ENCODE measurements around the gene USP40. TPM values are rescaled to one million over a fixed set of nuclear protein-coding genes. Genes with fewer than 3 reads are reported as not detected.

The USP40 gene
- total and polyA plus RNA-seq, 3 donors from 2014 or later: 42.0 to 87.3 (median 70.2) TPM

DNA sequence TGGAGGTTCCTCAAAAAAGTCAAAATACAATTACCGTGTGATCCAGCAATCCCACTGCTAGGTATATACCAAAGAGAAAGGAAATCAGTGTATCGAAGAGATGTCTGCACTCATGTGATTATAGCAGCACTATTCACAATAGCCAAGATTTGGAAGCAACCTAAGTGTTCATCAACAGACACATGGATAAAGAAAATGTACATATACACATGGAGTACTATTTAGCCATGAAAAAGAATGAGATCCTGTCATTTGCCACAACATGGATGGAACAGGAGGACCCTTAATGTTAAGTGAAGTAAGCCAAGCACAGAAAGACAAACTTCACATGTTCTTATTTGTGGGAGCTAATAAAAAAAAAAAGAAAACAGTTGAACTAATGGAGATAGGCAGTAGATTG is 133.6 kb downstream of the USP40 start:
- Histone ChIP-seq H3K9me3 (no peaks in the 10 kb centered on the region), H3K27me3 (no peaks in the 10 kb centered on the region), H3K4me3 (no peak overlapping the region), H3K27ac (no peak overlapping the region), H3K4me1 (no peaks in the 10 kb centered on the region), H3K36me3 (ENCODE audit: low read depth, missing control alignments) (no peaks in the 10 kb centered on the region)
- TF ChIP-seq CTCF (IDR thresholded peaks at IDR 0.05) (no peak), POLR2A (IDR thresholded peaks at IDR 0.05) (no peak)
- no peak for DNase-seq
- intact Hi-C loops (cut with DNase I; ENCODE audit: low total_unique reads): loop anchor here (10.0 kb wide), 1 partner anchor 78 kb away; the partner anchor contains the start of gene DGKD
- WGBS, 2 donors: 94 to 97% methylated on average over 2 of the region's 2 CpGs

GRCh38 chr2:233430651-233431050 is 135.9 kb downstream of the USP40 start:
- intact Hi-C loops (cut with DNase I; ENCODE audit: low total_unique reads): loop anchor here (10.0 kb wide), 1 partner anchor 76 kb away; the partner anchor contains the start of gene DGKD
- H3K4me1 ChIP-seq: no peaks in the 10 kb centered on the region
- no peak for TF ChIP-seq CTCF (IDR thresholded peaks at IDR 0.05)
- no peak for TF ChIP-seq POLR2A (IDR thresholded peaks at IDR 0.05)
- H3K4me3 ChIP-seq: no peak overlapping the region
- H3K27me3 ChIP-seq: no peaks in the 10 kb centered on the region
- no peak overlapping the region for H3K27ac ChIP-seq
- no peaks in the 10 kb centered on the region for H3K9me3 ChIP-seq
- no peaks in the 10 kb centered on the region for H3K36me3 ChIP-seq (ENCODE audit: low read depth, missing control alignments)
- no peak for DNase-seq
- WGBS, 2 donors: 98 to 100% methylated on average over 1 of the region's 1 CpG

DNA sequence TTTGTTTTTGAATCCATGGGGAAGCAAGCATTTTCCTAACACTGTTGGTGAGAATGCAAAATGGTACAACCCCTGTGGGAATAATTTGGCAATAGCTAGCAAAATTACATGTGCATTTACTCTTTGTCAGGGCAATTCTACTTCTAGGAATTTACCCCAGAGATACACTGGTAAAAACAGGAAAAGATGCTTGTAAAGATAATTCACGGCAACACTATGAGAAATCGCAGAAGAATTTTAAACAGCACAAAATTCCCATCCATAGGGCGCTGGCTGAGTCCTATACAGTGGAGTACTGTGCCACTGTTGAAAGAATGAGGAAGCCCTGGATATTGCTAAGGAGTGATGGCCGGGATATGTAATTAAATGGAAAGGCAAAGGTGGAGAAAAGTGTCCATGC is 136.5 kb downstream of the USP40 start:
- H3K36me3 ChIP-seq (ENCODE audit: low read depth, missing control alignments): no peaks in the 10 kb centered on the region
- TF ChIP-seq CTCF (IDR thresholded peaks at IDR 0.05) (no peak), POLR2A (IDR thresholded peaks at IDR 0.05) (no peak)
- DNase-seq: no peak
- intact Hi-C loops (cut with DNase I; ENCODE audit: low total_unique reads): loop anchor here (10.0 kb wide), 1 partner anchor 75 kb away; the partner anchor contains the start of gene DGKD
- H3K27ac ChIP-seq: no peak overlapping the region
- H3K27me3 ChIP-seq: no peaks in the 10 kb centered on the region
- no peak overlapping the region for H3K4me3 ChIP-seq
- H3K9me3 ChIP-seq: no peaks in the 10 kb centered on the region
- 91 to 95% methylated on average over 4 of the region's 4 CpGs for WGBS, 2 donors
- H3K4me1 ChIP-seq: no peaks in the 10 kb centered on the region

- no peaks in the 10 kb centered on the region for H3K36me3 ChIP-seq (ENCODE audit: low read depth, missing control alignments)
- DNase-seq: peak; percentile 9
- no peaks in the 10 kb centered on the region for H3K4me1 ChIP-seq
- intact Hi-C loops (cut with DNase I; ENCODE audit: low total_unique reads): no loop called here
- no peak overlapping the region for H3K4me3 ChIP-seq
- H3K9me3 ChIP-seq: no peaks in the 10 kb centered on the region
- WGBS, 2 donors: 92% methylated on average over 19 to 20 of the region's 20 CpGs
- H3K27ac ChIP-seq: no peak overlapping the region
- TF ChIP-seq CTCF (IDR thresholded peaks at IDR 0.05) (no peak), POLR2A (IDR thresholded peaks at IDR 0.05) (no peak)
- no peaks in the 10 kb centered on the region for H3K27me3 ChIP-seq
Observed at GRCh38 chr2:233429175-233429897, 137.2 kb downstream of the USP40 start.

DNA sequence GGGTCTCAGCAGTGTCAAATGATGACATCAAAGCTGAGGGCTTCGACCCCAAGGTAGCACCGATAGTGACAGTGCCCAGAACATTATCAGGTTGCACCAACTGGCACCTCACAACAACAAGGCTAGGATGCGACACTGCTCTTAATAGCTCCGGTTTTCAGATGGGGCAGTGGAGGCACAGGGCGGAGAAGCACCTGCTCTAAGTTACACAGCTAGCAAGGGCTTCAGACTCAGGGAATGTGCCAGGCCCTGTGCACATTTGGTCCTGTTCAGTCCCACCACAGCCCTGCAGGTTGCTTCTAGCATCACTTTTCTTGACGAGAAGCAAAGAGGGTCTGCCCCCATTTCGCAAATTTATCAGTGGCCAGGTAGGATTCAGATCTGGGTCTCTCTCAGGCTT is 138.1 kb downstream of the USP40 start:
- intact Hi-C loops (cut with DNase I; ENCODE audit: low total_unique reads): no loop called here
- no peak overlapping the region for H3K27ac ChIP-seq
- WGBS, 2 donors: 91 to 96% methylated on average over 7 of the region's 7 CpGs
- peak; percentile 10 for DNase-seq
- H3K27me3 ChIP-seq: no peaks in the 10 kb centered on the region
- no peak for TF ChIP-seq POLR2A (IDR thresholded peaks at IDR 0.05)
- TF ChIP-seq CTCF (IDR thresholded peaks at IDR 0.05): no peak
- no peaks in the 10 kb centered on the region for H3K36me3 ChIP-seq (ENCODE audit: low read depth, missing control alignments)
- H3K9me3 ChIP-seq: no peaks in the 10 kb centered on the region
- H3K4me1 ChIP-seq: no peaks in the 10 kb centered on the region
- no peak overlapping the region for H3K4me3 ChIP-seq

All from testis (tissue), 3 donors.